Measurements from ENCODE around the gene SYMPK.

The SYMPK gene

DNA sequence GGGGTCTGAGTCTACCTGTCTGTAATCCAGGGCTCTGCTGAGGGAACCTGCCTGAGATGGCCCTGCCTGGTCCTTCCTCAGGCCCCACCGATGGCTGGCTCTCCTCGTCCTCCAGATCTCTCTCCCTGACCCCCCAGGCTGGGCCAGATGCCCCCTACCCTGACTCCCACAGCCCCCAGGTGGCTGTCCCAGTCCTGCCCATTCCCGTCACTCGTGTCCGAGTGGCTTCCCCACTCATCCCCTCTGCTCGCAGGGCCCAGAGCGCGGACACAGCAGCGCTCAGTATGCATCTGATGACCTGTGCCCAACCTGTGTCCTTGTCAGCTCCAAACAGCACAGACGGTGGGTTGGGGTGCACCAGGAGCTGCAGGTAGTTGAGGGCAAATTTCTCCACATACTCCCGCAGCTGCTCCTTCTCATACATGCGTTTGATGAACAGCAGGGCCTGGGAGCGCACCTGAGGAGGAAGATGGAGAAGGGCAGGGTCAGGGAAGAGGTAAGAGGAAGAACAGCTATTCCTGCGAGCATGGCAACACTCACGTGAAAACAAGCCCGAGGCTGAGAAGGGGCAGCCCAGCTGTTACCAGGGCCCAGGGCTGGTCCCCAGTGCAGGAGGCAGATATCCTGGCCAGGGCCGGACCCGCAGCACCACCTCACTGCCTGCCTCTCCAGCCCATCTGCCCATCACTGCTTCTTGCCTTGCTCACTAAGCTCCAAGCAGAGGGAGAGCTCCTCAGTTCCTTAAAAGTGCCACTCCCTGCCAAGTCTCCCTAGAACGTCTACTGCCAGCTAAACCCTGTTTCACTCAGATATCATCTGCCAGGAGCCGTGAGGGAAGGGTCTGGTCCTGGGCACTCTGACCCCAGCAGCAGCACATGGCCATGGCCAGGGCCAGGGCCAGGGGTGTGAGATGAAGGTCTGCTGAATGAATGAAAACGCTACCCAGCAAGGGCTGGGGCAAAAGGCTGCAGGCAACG is 36.7 kb downstream of the SYMPK start:
- peak overlapping the region; percentile 63 for H3K27ac ChIP-seq
- TF ChIP-seq, protein P1, sequence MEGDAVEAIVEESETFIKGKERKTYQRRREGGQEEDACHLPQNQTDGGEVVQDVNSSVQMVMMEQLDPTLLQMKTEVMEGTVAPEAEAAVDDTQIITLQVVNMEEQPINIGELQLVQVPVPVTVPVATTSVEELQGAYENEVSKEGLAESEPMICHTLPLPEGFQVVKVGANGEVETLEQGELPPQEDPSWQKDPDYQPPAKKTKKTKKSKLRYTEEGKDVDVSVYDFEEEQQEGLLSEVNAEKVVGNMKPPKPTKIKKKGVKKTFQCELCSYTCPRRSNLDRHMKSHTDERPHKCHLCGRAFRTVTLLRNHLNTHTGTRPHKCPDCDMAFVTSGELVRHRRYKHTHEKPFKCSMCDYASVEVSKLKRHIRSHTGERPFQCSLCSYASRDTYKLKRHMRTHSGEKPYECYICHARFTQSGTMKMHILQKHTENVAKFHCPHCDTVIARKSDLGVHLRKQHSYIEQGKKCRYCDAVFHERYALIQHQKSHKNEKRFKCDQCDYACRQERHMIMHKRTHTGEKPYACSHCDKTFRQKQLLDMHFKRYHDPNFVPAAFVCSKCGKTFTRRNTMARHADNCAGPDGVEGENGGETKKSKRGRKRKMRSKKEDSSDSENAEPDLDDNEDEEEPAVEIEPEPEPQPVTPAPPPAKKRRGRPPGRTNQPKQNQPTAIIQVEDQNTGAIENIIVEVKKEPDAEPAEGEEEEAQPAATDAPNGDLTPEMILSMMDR (conservative IDR thresholded peaks at IDR 0.05) = no peak

DNA sequence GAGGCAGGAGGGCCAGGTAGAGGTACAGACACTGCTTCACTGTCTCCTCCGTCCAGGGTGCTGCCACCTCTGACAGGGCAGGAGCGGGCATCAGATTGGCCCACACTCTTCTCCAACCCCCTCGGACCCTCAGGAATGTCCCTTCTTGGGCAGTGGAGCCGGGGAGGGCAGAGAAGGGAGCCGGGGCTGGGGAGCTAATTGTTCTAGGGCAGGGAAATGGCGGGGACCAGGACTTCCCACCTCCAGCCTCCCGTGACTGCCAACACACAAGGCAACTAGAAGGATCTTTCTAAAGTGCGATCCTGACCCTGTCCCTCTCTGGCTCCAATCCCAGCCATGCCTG is 37.7 kb downstream of the SYMPK start:
- TF ChIP-seq, protein P1 (conservative IDR thresholded peaks at IDR 0.05) = no peak
- H3K27ac ChIP-seq = peak overlapping the region; percentile 63

DNA sequence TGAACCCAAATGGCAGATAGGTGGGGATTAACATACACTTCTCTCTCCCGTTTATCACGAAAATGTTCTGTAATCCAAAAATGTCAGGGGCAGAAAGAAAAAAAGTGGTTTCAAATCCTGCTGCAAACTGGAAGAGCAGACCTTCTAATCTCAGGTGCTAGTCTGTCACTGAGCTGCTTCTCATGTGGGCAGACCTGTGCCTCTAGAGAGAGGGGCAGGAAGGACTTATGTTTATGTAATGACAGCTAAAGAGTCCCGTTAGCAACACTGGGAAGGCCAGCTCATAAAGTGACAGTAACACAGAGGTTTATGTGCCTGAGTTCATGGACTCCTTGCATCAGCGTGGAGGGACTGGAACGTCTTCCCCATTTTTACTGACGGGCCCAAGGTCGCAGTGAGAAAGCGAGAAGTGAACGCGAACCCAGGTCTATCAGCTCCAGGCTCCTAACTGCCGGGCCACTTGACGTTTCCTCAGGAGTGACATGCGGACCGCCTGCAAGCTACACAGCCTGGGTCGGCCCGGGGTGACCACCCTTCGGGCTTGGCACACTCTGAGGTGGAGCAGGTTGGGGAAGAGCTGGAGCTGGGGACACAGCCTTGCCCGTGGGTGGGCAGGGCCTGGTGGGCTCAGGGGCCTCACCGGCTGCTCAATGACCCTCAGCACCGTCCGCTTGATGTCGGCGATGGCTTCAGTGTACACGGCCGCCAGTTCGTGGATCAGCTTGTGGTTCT is 38.2 kb downstream of the SYMPK start:
- H3K27ac ChIP-seq = peak overlapping the region; percentile 63
- TF ChIP-seq, protein P1 (conservative IDR thresholded peaks at IDR 0.05) = no peak

DNA sequence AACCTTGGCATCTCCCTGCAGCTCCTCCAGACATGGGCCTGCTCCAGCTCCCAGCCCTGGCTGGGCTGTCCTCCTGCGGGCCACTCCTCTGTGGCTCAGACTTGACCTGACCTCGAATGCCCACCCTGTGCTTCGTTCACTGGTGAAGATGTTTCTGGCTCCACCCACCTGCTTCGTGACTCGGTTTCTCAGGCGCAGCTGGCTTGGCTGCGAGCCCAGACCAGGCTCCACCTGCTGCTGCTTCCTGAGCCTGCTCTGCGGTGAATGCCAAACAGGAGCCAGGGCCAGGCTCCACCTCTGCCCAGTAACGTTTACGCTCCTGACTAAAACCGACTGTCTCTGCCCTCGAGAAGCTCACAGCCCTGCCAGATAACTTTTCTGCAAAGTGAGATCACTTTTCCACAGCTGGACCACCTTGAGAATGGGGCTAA is 38.9 kb downstream of the SYMPK start:
- H3K27ac ChIP-seq = peak overlapping the region; percentile 63
- TF ChIP-seq, protein P1 (conservative IDR thresholded peaks at IDR 0.05) = no peak

DNA sequence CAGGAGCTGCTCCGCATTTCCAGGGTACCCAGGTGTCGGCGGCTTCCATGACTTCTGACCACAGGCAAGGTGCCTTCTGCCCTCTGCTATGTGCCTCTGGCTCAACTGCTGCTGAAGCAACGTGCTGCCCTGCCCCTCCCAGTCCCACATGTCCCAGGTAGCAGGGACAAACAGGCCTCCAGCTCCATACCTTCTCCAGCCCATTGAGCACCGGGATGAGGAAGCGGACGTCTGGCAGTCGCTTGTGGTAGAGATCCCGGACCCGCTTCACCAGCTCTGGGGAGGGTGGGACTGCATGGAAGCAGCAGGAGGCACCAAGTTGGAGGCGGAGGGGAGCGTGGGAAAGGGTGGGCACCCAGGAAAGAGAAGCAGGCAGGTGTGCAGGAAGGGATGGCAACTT is 39.8 kb downstream of the SYMPK start:
- no peak overlapping the region for H3K27ac ChIP-seq
- TF ChIP-seq, protein P1 (conservative IDR thresholded peaks at IDR 0.05) = no peak

DNA sequence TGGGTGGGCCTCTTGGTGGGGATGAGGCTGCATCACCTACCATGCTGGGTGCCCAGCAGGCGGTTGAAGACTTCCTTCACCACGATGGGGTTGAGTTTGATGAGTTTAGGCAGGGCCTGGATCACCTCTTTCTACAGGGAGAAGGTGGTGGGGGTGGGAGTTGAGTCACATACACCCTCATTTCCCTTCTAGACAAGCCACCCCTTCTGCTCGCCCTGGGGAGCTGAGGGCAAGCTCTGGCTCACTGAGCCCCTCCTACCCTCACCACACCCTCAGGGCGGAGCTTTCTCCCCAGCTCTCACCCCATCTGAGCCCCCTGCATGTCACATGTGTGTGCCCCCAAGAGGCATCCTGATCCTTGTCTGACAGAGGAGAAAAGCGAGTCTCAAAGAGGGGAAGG is 40.2 kb downstream of the SYMPK start:
- H3K27ac ChIP-seq = no peak overlapping the region
- TF ChIP-seq, protein P1 (conservative IDR thresholded peaks at IDR 0.05) = no peak

GRCh38 chr19:45821570-45821969 is 41.4 kb downstream of the SYMPK start:
- H3K27ac ChIP-seq = no peak overlapping the region
- TF ChIP-seq, protein P1 (conservative IDR thresholded peaks at IDR 0.05) = no peak
